Activated T-helper 1 cell treated with Interleukin-2 at 50 U/mL for 16 hours (primary cell): Measurements from ENCODE around the gene KRT6A.

Source experiments
- DNase-seq: peaks from one replicate; pipeline ENCODE4 v3.0.0-alpha.2; 2020; ENCODE audit warnings: low read depth

Gene KRT6A

DNA sequence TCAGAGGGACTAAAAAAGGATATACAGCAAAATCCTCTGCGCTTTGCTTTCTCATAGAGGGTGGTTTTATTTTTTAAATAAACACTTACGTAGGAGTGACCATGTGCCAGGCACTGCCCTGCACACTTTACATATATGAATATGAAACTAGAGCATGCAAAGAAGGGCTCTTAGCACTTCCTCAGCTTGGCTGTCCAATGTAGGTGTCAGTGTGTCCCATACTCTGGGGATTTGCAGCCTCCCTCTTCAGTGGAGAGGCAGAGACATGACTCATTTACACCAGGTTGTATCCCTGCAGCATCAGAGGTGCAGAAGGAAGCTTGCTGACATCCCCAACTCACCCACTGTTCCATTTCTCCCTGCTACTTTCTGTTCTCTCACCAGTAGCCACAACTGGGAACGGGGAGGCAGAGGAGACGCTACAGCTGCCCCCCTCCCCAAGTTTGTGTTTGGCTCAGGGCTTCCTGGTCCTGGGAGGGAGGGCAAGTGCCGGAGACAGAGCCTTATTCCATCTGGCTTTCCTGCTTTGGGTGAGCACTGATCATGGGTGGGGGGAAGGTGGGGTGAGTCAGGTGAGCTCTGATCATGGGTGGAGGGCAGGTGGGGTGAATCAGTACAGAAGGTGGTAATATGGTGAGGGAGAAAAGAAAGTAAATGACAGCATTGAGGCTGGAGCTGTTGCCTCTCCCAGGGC lies 32.0 kb upstream of the KRT6A start:
- no peak for DNase-seq

DNA sequence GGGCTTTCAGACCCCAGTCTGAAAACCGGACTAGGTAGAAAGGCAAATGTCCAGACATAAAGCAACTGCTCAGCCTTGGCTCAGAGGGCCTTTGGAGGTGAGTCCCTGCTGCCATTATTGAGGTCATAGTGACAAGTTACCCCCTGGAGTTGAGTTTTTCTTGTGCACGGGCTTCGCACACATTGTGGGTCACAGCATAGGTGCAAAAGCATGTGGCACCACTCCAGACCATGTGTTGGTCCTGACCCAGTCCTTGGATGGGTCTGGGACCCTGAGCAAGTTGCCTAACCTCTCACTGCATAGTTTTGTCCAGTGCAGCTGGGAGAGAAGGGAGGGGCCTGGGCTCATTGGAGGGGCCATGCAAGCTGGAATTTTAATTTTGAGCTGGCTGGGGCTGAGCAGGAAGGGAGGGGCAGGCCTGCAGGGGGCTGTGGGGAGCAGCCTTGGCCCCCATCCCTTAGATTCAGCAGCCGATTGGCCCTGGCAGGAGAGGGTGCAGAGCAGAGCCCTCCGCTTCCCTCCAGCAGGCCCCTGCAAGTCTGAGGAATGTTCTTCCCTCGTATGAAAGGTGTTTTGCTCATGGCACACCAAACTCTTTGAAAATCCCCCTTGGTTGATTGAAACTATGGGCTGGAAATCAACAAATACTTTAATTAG lies 31.3 kb upstream of the KRT6A start:
- no peak for DNase-seq

DNA sequence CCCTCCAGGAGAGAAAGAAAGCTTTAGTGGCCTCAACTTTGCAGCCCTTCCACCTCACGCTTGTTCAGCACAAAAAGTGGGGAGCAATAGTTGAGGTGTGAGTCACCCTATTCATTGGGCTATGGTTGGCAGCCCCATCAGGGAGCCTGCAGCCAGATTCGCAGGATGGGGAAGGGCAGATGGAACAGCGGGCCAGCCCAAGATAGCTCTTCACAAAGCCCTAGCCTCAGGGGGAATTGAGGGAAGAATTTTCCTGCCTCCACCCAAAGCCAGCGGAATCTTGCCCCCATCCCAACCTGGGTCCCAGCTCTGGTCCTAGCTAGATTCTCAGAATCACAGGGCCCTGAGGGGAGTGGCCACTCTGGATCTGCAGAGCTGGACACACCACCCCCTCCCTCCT lies 30.8 kb upstream of the KRT6A start:
- no peak for DNase-seq

DNA sequence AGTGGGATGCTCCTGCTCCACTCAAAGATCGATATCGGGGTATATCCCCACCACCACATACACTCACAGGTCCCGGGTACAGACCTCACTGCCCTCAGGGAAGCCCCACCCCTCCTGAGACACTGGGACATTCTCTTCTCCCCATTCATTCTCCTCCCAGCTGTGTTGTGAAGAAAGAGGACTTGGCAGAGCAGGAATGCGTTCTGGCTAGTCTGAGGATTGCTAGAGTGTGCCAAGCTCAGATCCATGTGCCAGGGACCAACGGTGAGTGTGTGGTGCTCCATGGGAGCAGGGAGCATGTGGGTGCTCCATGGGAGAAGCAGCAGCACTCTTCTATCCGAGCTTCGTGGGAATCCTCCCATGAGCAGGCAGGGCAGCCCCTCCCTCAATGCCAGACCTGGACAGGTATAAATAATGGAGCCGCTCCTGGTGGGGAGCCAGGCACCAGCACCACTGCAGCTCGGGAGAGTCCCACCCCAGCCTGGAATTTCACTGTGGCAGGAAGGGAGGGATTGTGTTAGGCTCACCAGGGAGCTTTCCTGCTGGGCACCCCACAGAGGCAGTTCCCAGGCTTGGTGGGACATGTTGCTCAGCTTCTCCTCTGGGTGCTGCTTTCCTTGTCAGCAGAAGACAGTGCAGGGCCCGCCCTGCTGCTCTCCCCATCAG lies 29.4 kb upstream of the KRT6A start:
- no peak for DNase-seq

DNA sequence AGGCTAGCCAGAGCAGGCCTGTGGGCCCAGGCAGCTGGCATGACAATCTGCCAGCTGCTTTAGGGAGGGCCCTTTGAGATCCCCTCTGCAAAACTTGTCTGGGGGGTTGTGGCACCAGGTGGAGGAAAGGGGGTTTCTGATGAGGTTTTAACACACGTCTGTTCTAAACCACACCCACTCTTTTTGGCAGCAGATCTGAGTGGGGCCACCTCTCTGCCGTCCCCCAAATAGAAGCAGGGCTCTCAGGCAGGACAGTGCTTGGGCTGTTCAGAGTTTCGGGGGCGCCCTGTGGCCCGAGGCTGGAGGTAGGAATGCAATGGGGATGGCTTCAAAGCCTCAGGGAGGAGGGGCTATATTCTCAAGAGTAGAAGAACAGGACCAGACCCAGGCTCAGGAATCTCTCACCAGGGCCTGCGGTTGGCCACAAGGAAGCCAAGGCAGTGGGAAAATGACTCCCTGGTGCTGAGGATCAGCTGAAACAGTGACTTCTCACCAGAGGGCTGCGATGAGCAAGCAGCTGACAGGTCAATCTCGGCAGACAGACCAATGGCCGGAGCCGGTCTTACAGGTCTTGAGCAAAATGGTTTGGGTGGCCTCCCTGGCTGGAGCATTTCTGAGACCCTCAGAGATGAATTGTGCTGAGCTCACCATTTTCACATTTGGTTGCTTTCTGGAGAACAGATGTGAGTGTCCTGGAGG lies 28.7 kb upstream of the KRT6A start:
- DNase-seq: no peak

DNA sequence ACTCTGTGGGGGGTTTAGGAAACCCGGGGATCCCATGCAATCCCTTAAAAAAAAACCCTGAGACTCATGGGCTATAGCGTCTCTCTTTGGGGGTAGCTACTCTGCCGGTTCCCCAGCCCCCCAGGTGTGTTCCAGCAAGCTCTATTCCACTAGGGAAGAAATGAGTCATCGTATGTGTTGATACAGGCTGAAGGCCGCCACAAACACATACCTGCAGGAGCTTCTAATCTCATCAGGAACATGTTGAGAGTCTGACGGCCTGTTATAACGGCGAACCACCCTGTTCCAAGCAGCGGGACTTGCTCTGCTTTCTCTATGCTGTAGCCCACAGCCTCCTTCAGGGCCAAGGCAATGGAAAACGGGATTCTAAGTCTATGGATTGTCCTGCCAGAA lies 28.1 kb upstream of the KRT6A start:
- no peak for DNase-seq

DNA sequence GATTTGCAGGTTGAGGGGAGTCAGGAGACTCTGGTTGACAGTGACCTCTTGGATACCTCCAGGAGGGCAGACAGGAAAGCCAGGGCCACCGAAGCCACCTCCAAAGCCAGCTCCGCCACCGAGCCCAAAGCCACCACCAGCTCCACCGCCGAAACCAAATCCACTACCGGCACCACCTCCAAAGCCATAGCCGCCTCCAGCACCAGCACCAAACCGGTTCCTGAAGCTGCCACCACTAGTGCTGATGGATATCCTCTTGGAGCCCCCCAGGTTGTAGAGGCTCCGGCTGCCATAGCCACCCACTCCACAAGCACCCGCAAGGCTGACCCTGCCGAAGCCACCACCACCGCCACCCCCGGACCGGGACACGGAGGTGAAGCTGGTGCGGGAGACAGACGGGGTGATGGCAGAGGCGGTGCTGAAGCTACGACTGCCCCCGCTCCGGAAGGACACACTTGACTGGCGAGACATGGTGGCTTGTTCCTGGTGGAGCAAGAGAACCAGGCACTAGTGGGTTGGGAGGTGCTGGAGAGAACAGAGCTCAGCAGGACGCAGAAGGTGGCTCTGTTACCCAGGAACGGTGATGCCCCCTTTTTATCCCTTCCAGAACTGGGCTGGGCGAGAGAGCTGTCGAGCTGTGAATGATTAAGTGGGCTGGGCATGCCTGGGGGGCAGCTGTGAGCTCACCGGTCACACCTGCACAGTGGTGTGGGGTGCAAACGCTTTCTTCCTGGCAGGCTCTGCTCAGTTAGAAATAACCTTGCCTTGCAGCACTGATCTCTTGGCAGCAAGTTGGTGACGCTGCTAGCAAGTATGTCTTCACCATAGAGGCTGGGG lies 27.0 kb upstream of the KRT6A start, which contains the start of gene KRT5:
Gene KRT5 (minus strand): TSS at position 569 of the 837 bp plus-strand sequence. CDS start 98 bp downstream, at position 471.
- no peak for DNase-seq

DNA sequence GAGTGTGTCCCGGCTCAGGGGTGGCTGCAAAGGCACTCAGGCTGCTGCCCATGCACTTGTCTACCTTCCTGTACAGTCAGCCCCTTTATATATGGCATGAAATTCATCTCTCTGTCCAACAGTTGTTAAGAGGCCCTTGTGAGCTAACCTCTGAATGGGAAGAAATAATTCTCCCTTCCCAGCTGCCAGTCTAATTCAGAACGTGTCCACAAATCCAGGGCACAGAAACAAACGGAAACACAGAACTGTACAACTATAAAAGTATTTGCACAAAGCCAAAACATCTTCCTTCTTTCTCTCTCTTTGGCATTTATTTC lies 26.3 kb upstream of the KRT6A start:
- no peak for DNase-seq

DNA sequence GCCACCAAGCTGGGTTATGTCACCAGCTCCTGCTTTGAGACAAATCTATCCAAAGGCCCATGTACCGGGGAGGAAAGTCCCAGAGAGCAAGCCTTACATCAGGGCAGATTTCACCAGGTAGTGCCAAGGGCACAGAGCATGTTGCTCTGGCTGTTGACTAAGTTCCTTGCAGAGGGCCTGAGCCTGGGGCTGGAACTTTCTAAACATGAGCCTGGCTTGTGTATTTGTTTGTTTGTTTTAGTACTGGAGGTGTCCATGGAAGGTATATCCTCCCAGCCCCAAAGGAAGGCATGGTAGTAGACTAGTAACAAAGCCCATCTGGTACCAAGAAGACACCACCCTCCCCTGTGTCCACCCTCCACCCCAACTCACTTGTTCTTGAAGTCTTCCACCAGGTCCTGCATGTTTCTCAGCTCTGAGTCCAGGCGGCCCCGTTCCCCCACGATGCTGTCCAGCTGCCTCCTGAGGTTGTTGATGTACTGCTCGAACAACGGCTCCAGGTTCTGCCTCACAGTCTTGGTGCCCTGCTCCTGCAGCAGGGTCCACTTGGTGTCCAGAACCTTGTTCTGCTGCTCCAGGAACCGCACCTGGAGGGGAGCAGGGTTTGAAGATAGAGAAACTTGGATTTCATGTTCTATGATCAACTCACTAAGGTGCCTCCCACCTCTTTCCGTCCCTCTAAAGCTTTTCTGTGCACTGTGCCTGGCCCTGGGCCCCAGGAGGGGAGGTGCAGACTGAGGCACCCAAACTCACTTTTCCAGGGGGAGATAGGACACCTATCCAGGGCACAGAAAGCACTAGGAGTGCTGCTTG lies 25.7 kb upstream of the KRT6A start:
- no peak for DNase-seq

DNA sequence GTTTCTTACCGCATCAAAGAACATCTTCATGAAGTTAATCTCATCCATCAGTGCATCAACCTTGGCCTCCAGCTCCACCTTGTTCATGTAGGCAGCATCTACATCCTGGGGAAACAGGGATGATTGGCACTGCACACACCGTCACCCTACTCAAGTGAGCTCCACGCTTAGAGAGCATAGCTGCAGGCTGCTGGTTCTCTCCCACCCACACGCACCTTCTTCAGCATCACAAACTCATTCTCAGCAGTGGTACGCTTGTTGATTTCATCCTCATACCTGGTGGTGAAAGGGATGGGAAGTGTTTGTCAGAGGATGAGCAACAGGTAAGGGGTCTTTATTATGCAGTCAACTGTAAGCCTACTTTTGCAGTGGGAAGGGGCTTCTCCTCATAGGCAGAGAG lies 24.8 kb upstream of the KRT6A start:
- DNase-seq: no peak

DNA sequence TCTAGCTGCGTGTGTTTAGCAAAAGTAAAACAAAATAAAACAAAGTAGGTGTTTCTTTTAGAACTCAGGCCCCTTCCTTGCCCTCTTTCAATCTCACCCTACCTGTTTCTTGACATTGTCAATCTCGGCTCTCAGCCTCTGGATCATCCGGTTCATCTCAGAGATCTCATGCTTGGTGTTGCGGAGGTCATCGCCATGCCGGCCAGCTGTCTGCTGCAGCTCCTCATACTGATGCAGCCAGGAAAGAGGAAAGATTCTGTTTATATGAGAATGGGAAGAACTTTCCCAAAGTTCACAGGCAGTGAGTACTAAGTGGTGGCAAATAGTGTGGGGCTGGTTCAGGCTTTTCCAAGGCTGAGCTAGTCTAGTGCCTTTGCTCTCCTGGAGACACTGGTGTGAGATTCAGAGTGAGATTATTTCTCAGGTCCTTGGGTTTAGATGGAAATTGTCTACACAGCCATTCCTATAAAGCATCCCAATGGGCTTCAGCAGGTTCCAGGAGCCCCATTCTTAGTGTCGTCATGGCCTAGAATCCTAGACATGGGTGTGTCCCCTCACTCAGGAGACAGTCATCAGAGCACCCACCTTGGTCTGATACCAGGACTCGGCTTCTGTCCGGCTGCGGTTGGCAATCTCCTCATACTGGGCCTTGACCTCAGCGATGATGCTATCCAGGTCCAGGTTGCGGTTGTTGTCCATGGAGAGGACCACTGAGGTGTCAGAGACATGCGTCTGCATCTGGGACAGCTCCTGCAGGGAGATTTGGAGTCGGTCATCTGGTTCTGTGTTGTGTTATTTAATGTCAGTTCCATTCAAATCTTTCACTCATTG lies 24.2 kb upstream of the KRT6A start:
- DNase-seq: no peak

DNA sequence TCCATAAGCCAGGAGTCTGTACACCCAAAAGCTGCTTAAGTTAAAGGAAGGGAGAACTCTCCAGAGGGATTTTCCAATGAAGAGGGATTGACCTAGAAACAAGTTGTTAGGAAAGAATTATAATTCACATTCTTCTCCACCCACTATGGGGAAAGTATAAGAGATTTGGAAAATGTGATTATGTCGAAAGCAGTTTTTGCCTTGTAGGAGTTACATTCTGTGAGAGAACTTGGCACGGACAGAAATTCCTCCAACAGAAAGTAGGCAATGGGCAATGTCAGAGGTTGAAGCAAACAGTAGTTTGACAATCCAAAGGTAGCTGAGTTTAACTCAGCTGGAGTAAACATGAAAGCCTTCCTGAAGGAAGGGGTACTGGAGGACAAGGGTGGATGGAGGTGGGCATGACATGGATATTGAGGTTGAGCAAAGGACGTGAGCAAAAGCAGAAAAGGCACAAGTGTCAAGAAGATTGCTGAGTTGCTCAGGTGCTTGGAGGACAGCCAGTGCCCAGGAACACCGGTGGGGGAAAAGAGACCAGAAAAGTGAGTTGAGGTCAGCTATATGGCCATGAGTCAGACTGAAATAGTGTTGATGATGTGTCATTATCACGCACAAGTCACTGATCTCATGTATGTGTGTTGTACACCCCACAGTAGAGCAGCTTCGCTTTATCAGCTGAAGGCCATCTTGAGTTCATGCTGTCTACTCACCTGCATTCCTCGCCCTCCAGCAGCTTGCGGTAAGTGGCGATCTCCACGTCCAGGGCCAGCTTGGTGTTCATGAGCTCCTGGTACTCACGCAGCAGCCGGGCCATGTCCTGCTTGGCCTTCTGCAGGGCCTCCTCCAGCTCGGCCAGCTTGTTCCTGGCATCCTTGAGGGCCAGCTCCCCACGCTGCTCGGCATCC lies 23.1 kb upstream of the KRT6A start:
- no peak for DNase-seq

DNA sequence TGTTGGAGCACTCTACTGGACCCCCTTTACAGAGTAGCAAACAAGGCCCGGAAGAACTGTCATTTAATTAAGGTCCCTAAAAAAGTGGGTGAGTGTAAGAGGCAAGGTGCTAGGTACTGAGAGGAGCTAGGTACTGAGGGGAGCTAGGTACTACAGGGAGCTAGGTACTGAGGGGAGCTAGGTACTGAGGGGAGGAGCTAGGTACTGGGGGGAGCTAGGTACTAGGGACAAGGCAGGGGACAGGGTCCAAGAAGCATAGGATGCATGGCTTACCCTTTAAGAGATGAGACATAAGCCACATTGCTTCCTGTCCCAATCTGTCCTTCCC lies 22.2 kb upstream of the KRT6A start:
- no peak for DNase-seq

DNA sequence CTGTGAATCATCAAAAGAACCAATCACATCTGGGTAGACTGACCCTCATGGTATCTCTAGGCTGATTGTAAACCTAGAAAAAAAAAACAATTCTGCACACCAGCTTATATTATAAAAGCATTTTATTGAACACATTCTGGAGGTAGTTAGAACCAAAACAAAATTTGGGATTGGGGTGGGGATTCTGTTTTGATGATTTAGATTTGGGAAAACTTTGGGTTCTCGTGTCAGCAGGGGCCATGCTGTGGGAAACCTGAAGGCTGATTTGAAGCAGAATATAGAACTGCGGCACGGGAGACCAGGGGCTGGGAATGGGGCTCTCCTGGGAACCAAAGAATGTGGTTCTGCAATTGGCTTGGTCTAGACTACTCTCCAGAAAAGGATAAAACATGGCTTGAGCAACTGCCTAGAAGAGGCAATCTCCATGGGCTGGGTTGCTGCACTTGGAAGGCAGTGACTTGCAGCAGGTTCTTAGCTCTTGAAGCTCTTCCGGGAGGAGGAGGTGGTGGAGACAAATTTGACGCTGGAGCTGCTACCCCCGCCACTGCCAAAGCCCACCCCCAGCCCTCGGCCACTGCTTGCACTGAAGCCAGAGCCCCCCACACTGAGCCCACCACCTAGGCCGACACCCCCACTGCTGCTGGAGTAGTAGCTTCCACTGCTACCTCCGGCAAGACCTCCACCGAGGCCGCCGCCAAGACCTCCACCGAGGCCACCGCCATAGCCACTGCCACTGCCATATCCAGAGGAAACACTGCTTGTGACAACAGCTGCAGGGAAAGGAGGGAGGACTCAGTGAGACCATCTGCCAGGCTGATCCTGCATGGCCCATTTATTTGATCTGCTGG lies 21.6 kb upstream of the KRT6A start:
- DNase-seq: no peak

DNA sequence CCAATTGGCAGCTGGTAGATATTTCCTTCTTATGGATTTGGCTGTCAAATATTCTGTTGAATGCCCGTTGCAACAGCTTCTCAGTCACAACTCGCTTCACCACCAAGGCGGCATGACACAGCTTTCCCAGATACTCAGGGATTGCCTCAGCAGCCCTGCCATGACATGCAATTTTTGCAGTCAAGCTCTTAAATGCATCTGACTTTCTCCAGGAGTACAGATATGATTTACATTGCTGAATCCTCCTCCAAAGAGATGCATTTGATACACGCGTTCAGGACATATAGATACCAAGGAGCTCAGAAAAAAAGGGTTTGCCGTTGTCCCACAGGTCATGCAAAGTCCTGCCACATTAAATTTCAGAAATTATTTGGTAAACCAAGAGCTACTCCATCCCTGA lies 20.7 kb upstream of the KRT6A start:
- no peak for DNase-seq

DNA sequence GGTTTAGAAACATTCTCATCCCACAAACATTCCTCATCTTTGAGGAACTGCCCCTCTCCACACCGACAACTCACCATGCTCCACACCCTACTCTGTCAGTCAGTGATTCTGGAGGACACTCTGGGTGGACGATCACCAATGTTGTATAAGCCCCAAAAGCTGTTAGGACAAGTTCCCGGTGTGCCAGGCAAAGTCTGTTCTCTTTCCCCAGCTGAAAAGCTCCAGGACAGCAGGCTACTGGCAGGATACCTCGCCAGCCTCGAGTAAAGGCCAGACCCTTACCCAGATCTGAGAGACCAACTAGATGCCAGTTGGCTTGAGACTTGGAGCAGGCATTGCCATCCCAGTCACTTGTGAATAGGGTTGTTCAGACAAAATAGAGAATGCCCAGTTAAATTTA lies 15.2 kb upstream of the KRT6A start:
- no peak for DNase-seq

DNA sequence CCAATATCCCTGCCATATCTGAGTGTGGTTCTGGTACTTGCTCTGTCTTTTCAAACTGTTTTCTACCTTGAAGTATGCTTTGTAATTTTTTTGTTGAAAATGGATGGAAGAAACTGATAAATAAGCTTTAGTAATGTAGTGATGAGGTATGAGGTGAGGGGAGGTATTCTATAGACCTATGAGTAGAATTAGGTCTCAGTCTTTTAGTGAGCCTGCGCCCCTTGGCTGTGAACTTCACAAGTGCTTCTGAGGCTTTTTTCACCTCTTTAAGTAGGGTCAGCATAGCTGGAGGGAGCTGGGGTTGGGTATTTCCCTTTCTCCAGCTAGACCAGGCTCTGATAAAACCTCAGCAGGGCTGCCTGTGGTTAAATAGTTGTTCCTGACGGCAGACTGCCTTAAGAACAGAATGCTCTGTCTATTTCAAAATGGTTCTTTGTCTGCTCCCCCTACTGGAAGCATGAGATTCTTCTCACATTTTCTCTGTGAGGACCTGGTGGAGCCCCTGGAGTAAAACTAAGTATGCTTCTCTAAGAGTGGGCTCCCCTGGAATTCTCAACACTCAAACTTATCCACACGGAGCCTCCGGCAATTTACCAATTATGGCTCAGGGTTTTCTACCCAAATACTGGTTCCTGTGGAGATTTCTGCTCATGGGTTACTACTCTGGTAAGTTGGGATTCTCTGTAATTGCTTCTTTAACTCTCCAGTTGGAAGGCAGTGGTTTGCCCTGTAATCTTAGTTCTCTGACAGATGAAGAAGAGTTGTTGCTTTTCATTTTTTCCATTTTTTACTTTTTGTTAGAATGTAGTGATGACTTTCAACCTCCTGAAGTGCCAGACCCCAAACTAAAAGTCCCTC lies 14.0 kb upstream of the KRT6A start:
- no peak for DNase-seq
